NB4 (cell line): ENCODE measurements around the gene RAB24.
A peak's percentile ranks its signal among the peaks of the same experiment; 100 is the strongest.

ENCODE experiments used
- DNase-seq: peaks from one replicate; pipeline ENCODE4 v3.0.0; 2010; ENCODE audit warnings: low read depth
- H3K4me3 ChIP-seq: one replicate; pipeline ENCODE4 v1.5.1; 2011; ENCODE audit warnings: mild to moderate bottlenecking, low read depth, low read length, moderate library complexity
- CTCF ChIP-seq: IDR thresholded peaks from one replicate; pipeline ENCODE4 v1.5.1; 2012; ENCODE audit warnings: low read depth, low read length
- MAX ChIP-seq: IDR thresholded peaks from 2 replicates; pipeline ENCODE4 v1.6.1; 2011; ENCODE audit warnings: low read depth, low read length
- MYC ChIP-seq: IDR thresholded peaks from 2 replicates; pipeline ENCODE4 v1.6.1; 2011; ENCODE audit warnings: low read depth, low read length
- POLR2A ChIP-seq: IDR thresholded peaks from 2 replicates; pipeline ENCODE4 v1.6.1; 2011; ENCODE audit warnings: mild to moderate bottlenecking; ENCODE audit not compliant: insufficient read length; ENCODE audit errors: extremely low read depth

RAB24 gene

GRCh38 chr5:177303925-177304391 lies 439 bp upstream of the RAB24 start:
- DNase-seq = peak; percentile 46
- peak overlapping the region; percentile 94 for H3K4me3 ChIP-seq
- TF ChIP-seq MAX = no peak
- TF ChIP-seq MYC = no peak
- no peak for TF ChIP-seq POLR2A
- no peak for TF ChIP-seq CTCF

GRCh38 chr5:177302354-177303110 lies 987 bp downstream of the RAB24 start:
- H3K4me3 ChIP-seq = peak overlapping the region; percentile 87
- DNase-seq = peak; percentile 75
- TF ChIP-seq POLR2A = no peak
- TF ChIP-seq CTCF = peak; percentile 40
- no peak for TF ChIP-seq MYC
- TF ChIP-seq MAX = peak; percentile 31; the same call in 1 of the 2 replicates

GRCh38 chr5:177301503-177302165 lies 1.9 kb downstream of the RAB24 start:
- no peak for DNase-seq
- H3K4me3 ChIP-seq = peak overlapping the region; percentile 87
- TF ChIP-seq MAX = no peak

- no peak for TF ChIP-seq CTCF
- no peak for TF ChIP-seq POLR2A
- TF ChIP-seq MYC = no peak
- TF ChIP-seq MAX = no peak
- H3K4me3 ChIP-seq = peak overlapping the region; percentile 16
- DNase-seq = no peak
Observed at GRCh38 chr5:177300951-177301350, 2.6 kb downstream of the RAB24 start.

- H3K4me3 ChIP-seq = peak overlapping the region; percentile 16
- peak; percentile 95 for DNase-seq
- TF ChIP-seq MAX (peak; percentile 72), POLR2A (no peak), MYC (peak; percentile 42), CTCF (peak; percentile 13)
Observed at GRCh38 chr5:177300236-177300880, 3.2 kb downstream of the RAB24 start.

GRCh38 chr5:177299697-177300096 lies 3.8 kb downstream of the RAB24 start:
- H3K4me3 ChIP-seq = no peak overlapping the region
- no peak for TF ChIP-seq POLR2A
- no peak for TF ChIP-seq MYC
- TF ChIP-seq MAX = no peak
- TF ChIP-seq CTCF = no peak
- no peak for DNase-seq
